ENCODE results near the gene DUS2.
"Not testable (repeated sequence)": the region's sequence is repeated elsewhere in the genome, so short reads cannot be mapped to it uniquely, and the experiment has no call there.

The DUS2 gene

GRCh38 chr16:68093816-68094613, 70.9 kb downstream of the DUS2 start:
- peak; percentile 45 for DNase-seq

- no peak for DNase-seq
These were observed 71.5 kb downstream of the DUS2 start for GRCh38 chr16:68094614-68094934.

- DNase-seq = no peak
These were observed 73.4 kb downstream of the DUS2 start for GRCh38 chr16:68096491-68096890.

GRCh38 chr16:68097088-68097487, 74.0 kb downstream of the DUS2 start:
- no peak for DNase-seq

GRCh38 chr16:68097895-68098294, 74.8 kb downstream of the DUS2 start:
- no peak for DNase-seq

GRCh38 chr16:68100488-68100887, 77.4 kb downstream of the DUS2 start:
- no peak for DNase-seq

GRCh38 chr16:68105611-68106010, 82.5 kb downstream of the DUS2 start:
- DNase-seq = no peak

GRCh38 chr16:68107230-68107928, 84.3 kb downstream of the DUS2 start:
- not testable (repeated sequence) for DNase-seq

- DNase-seq = not testable (repeated sequence)
These were observed 86.1 kb downstream of the DUS2 start for GRCh38 chr16:68109156-68109555.

- DNase-seq = not testable (repeated sequence)
These were observed 87.5 kb downstream of the DUS2 start for GRCh38 chr16:68110611-68111010.

- DNase-seq = no peak
These were observed 88.3 kb downstream of the DUS2 start for GRCh38 chr16:68111379-68111778.

- DNase-seq = no peak
These were observed 90.1 kb downstream of the DUS2 start for GRCh38 chr16:68113059-68113761.

- DNase-seq = no peak
These were observed 90.7 kb downstream of the DUS2 start for GRCh38 chr16:68113765-68114240.

- not testable (repeated sequence) for DNase-seq
These were observed 91.9 kb downstream of the DUS2 start for GRCh38 chr16:68114939-68115338.

- DNase-seq = no peak
These were observed 92.8 kb downstream of the DUS2 start for GRCh38 chr16:68115851-68116250.

- DNase-seq = peak; percentile 27
These were observed 93.3 kb downstream of the DUS2 start for GRCh38 chr16:68116256-68116867.

GRCh38 chr16:68117884-68118283, 94.8 kb downstream of the DUS2 start:
- DNase-seq = peak; percentile 37

- DNase-seq = not testable (repeated sequence)
These were observed 95.9 kb downstream of the DUS2 start for GRCh38 chr16:68118954-68119353.

- not testable (repeated sequence) for DNase-seq
These were observed 97.4 kb downstream of the DUS2 start for GRCh38 chr16:68120496-68120895.

GRCh38 chr16:68126395-68126794, 103.3 kb downstream of the DUS2 start:
- DNase-seq = no peak

- no peak for DNase-seq
These were observed 105.7 kb downstream of the DUS2 start for GRCh38 chr16:68128577-68129305.
